Measurements from ENCODE around the gene HDGF. TPM values are rescaled to one million over a fixed set of nuclear protein-coding genes. Genes with fewer than 3 reads are reported as not detected.

The HDGF gene
- total and polyA plus RNA-seq, 8 donors = 43.5 to 112 (median 66.0) TPM

- WGBS, 2 donors = 77 to 87% methylated on average over 2 of the region's 2 CpGs
Measured at GRCh38 chr1:156721131-156721530, 30.3 kb downstream of the HDGF start.

GRCh38 chr1:156717351-156717750 is 34.1 kb downstream of the HDGF start:
- Histone ChIP-seq H3K4me3 (no peak overlapping the region), H3K9me3 (no peaks in the 10 kb centered on the region), H3K27me3 (no peaks in the 10 kb centered on the region), H3K36me3 (peaks cover 0 to 7% (median 0%) of the 10 kb centered on the region in 3 donors), H3K4me1 (no peaks in the 10 kb centered on the region), H3K27ac (no peak overlapping the region)
- DNase-seq (no peak), FAIRE-seq (no peak), ATAC-seq (no peak)
- 76 to 79% methylated on average over 4 of the region's 4 CpGs for WGBS, 2 donors
- intact Hi-C loops (cut with DNase I) = no loop called here
- no peak for TF ChIP-seq CTCF (IDR thresholded peaks at IDR 0.05)

More at GRCh38 chr1:156721131-156721530, 30.3 kb downstream of the HDGF start:
- ATAC-seq = no peak
- TF ChIP-seq CTCF (IDR thresholded peaks at IDR 0.05) = no peak
- no peak for FAIRE-seq
- intact Hi-C loops (cut with DNase I) = no loop called here
- H3K4me3 ChIP-seq = no peak overlapping the region
- H3K9me3 ChIP-seq = no peaks in the 10 kb centered on the region
- H3K27ac ChIP-seq = no peak overlapping the region
- peaks cover 10 to 17% (median 14%) of the 10 kb centered on the region in 3 donors for H3K4me1 ChIP-seq
- no peaks in the 10 kb centered on the region for H3K27me3 ChIP-seq
- no peak for DNase-seq
- H3K36me3 ChIP-seq = peaks cover 10 to 29% (median 11%) of the 10 kb centered on the region in 3 donors

GRCh38 chr1:156714830-156715229 is 36.6 kb downstream of the HDGF start:
- no peak for FAIRE-seq

GRCh38 chr1:156712626-156713025 is 38.8 kb downstream of the HDGF start:
- 44 to 51% methylated on average over 3 of the region's 3 CpGs for WGBS, 2 donors
- intact Hi-C loops (cut with DNase I) = no loop called here

More at GRCh38 chr1:156714830-156715229, 36.6 kb downstream of the HDGF start:
- Histone ChIP-seq H3K27ac (no peak overlapping the region), H3K27me3 (no peaks in the 10 kb centered on the region), H3K4me3 (no peak overlapping the region), H3K9me3 (no peaks in the 10 kb centered on the region), H3K36me3 (no peaks in the 10 kb centered on the region), H3K4me1 (no peaks in the 10 kb centered on the region)
- no peak for TF ChIP-seq CTCF (IDR thresholded peaks at IDR 0.05)
- WGBS, 2 donors = 81 to 82% methylated on average over 3 of the region's 3 CpGs
- ATAC-seq (no peak), DNase-seq (no peak)
- intact Hi-C loops (cut with DNase I) = no loop called here

More at GRCh38 chr1:156712626-156713025, 38.8 kb downstream of the HDGF start:
- H3K27me3 ChIP-seq = no peaks in the 10 kb centered on the region
- H3K36me3 ChIP-seq = no peaks in the 10 kb centered on the region
- no peaks in the 10 kb centered on the region for H3K9me3 ChIP-seq
- H3K4me1 ChIP-seq = no peaks in the 10 kb centered on the region
- no peak for TF ChIP-seq CTCF (IDR thresholded peaks at IDR 0.05)
- H3K27ac ChIP-seq = no peak overlapping the region
- DNase-seq (no peak), FAIRE-seq (no peak), ATAC-seq (no peak)
- no peak overlapping the region for H3K4me3 ChIP-seq
